ENCODE measurements around the gene PCDH9. TPM values are rescaled to one million over a fixed set of nuclear protein-coding genes. Genes with fewer than 3 reads are reported as not detected.

Gene PCDH9
- total and polyA plus RNA-seq, 10 of the 15 experiments (the other 5 are each of a cell fraction or from before 2014, with no cell fraction given), result 0.02 to 2.3 (median 0.05) TPM; not detected in 1

DNA sequence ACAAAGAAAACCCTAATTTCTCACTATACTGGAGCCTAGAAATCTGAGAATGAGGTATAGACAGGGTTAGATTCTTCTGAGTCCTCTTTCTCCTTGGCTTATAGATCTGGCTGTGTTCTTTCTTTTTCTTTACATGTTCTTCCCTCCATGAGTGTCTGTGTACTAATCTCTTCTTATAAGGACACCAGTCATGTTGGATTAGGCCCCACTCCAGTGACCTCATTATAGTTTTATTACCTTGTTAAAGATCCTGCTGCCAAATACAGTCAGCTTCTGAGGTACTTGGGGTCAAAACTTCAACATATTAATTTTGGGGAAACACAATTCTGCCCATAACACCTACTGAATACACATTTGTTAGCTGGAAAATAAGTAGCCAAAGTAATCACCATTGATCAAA is 302.6 kb downstream of the PCDH9 start:
- no peaks in the 10 kb centered on the region for H3K79me2 ChIP-seq (ENCODE audit: control insufficient read depth, insufficient read depth, low read length)
- no peak overlapping the region for H3K27ac ChIP-seq (ENCODE audit: control insufficient read depth, insufficient read depth)
- intact Hi-C loops (cut with micrococcal nuclease; ENCODE audit: unreplicated experiment), result no loop called here
- no peak overlapping the region for H3K4me3 ChIP-seq
- FAIRE-seq, result no peak
- in situ Hi-C loops (cut with MboI), result no loop called here
- H3K4me2 ChIP-seq (ENCODE audit: control insufficient read depth, insufficient read depth), result no peak overlapping the region
- no peaks in the 10 kb centered on the region for H3K9me3 ChIP-seq (replicated peaks; ENCODE audit: control insufficient read depth, insufficient read depth, low read length)
- no peaks in the 10 kb centered on the region for H3K27me3 ChIP-seq (replicated peaks in 1 of 2; ENCODE audit: control insufficient read depth in 2 of 2, insufficient read depth in 2 of 2, low read length in 1 of 2)
- no peak overlapping the region for H3K9ac ChIP-seq (ENCODE audit: control insufficient read depth, insufficient read depth, low read length)
- H3K36me3 ChIP-seq (ENCODE audit: control insufficient read depth in 2 of 2, insufficient read depth in 2 of 2, low read length in 1 of 2), result no peaks in the 10 kb centered on the region
- ChIA-PET POLR2A (no interaction called here), RAD21 (ENCODE audit: unreplicated experiment) (no interaction called here), CTCF (interaction anchor here (1.7 kb wide), 1 partner anchor 10 kb away, joined by 4 read pairs; no protein-coding TSS in a partner anchor), SMC1A (ENCODE audit: uncharacterized antibody, unreplicated experiment) (no interaction called here)
- no peak overlapping the region for H2AFZ ChIP-seq (ENCODE audit: control insufficient read depth, low read depth, low read length)
- H4K20me1 ChIP-seq (ENCODE audit: control insufficient read depth, insufficient read depth), result no peaks in the 10 kb centered on the region
- no TSS peak for BruUV-seq (replicated peaks)
- TF ChIP-seq CHD2 (IDR thresholded peaks at IDR 0.05; ENCODE audit: borderline replicate concordance, low read depth, low read length), result no peak
- TF ChIP-seq EP300 (IDR thresholded peaks at IDR 0.05; ENCODE audit: borderline replicate concordance in 1 of 2, control insufficient read depth in 1 of 2, low read depth in 2 of 2, low read length in 2 of 2), result no peak
- TF ChIP-seq STAT1 (conservative IDR thresholded peaks at IDR 0.05), result no peak
- no peak for TF ChIP-seq NR2C2 (IDR thresholded peaks at IDR 0.05; ENCODE audit: borderline replicate concordance, control insufficient read depth, insufficient read length, low read depth)
- no peak for TF ChIP-seq RELA (IDR thresholded peaks at IDR 0.05; ENCODE audit: borderline replicate concordance, partially characterized antibody)
- TF ChIP-seq POLR2A (IDR thresholded peaks at IDR 0.05; ENCODE audit: low read depth, low read length), result no peak
- no peak for TF ChIP-seq ZNF622 (IDR thresholded peaks at IDR 0.05)
- no peak for TF ChIP-seq TAF1 (IDR thresholded peaks at IDR 0.05; ENCODE audit: borderline replicate concordance, low read depth, low read length)
- TF ChIP-seq, protein P1, sequence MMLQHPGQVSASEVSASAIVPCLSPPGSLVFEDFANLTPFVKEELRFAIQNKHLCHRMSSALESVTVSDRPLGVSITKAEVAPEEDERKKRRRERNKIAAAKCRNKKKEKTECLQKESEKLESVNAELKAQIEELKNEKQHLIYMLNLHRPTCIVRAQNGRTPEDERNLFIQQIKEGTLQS (IDR thresholded peaks at IDR 0.05; ENCODE audit: borderline replicate concordance, extremely low read depth, low read depth, low read length), result no peak
- TF ChIP-seq CBX3 (IDR thresholded peaks at IDR 0.05; ENCODE audit: borderline replicate concordance, low read depth), result no peak
- TF ChIP-seq, protein P2, sequence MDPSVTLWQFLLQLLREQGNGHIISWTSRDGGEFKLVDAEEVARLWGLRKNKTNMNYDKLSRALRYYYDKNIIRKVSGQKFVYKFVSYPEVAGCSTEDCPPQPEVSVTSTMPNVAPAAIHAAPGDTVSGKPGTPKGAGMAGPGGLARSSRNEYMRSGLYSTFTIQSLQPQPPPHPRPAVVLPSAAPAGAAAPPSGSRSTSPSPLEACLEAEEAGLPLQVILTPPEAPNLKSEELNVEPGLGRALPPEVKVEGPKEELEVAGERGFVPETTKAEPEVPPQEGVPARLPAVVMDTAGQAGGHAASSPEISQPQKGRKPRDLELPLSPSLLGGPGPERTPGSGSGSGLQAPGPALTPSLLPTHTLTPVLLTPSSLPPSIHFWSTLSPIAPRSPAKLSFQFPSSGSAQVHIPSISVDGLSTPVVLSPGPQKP (IDR thresholded peaks at IDR 0.05; ENCODE audit: low read depth, low read length), result no peak
- TF ChIP-seq, protein P3, sequence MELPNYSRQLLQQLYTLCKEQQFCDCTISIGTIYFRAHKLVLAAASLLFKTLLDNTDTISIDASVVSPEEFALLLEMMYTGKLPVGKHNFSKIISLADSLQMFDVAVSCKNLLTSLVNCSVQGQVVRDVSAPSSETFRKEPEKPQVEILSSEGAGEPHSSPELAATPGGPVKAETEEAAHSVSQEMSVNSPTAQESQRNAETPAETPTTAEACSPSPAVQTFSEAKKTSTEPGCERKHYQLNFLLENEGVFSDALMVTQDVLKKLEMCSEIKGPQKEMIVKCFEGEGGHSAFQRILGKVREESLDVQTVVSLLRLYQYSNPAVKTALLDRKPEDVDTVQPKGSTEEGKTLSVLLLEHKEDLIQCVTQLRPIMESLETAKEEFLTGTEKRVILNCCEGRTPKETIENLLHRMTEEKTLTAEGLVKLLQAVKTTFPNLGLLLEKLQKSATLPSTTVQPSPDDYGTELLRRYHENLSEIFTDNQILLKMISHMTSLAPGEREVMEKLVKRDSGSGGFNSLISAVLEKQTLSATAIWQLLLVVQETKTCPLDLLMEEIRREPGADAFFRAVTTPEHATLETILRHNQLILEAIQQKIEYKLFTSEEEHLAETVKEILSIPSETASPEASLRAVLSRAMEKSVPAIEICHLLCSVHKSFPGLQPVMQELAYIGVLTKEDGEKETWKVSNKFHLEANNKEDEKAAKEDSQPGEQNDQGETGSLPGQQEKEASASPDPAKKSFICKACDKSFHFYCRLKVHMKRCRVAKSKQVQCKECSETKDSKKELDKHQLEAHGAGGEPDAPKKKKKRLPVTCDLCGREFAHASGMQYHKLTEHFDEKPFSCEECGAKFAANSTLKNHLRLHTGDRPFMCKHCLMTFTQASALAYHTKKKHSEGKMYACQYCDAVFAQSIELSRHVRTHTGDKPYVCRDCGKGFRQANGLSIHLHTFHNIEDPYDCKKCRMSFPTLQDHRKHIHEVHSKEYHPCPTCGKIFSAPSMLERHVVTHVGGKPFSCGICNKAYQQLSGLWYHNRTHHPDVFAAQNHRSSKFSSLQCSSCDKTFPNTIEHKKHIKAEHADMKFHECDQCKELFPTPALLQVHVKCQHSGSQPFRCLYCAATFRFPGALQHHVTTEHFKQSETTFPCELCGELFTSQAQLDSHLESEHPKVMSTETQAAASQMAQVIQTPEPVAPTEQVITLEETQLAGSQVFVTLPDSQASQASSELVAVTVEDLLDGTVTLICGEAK (IDR thresholded peaks at IDR 0.05; ENCODE audit: borderline replicate concordance), result no peak
- TF ChIP-seq, protein P4, sequence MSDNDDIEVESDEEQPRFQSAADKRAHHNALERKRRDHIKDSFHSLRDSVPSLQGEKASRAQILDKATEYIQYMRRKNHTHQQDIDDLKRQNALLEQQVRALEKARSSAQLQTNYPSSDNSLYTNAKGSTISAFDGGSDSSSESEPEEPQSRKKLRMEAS (IDR thresholded peaks at IDR 0.05; ENCODE audit: low read depth, low read length), result no peak
- TF ChIP-seq FOS (IDR thresholded peaks at IDR 0.05; ENCODE audit: borderline replicate concordance, extremely low read depth, insufficient read length), result no peak
- no peak for TF ChIP-seq MXI1 (IDR thresholded peaks at IDR 0.05; ENCODE audit: low read depth, low read length)
- no peak for ATAC-seq
- no peak for DNase-seq (ENCODE audit: low read depth, low spot score)
- no peaks in the 10 kb centered on the region for H3K4me1 ChIP-seq (ENCODE audit: control insufficient read depth, insufficient read depth, low read length)
